ENCODE results near the gene RSBN1L.

DNA sequence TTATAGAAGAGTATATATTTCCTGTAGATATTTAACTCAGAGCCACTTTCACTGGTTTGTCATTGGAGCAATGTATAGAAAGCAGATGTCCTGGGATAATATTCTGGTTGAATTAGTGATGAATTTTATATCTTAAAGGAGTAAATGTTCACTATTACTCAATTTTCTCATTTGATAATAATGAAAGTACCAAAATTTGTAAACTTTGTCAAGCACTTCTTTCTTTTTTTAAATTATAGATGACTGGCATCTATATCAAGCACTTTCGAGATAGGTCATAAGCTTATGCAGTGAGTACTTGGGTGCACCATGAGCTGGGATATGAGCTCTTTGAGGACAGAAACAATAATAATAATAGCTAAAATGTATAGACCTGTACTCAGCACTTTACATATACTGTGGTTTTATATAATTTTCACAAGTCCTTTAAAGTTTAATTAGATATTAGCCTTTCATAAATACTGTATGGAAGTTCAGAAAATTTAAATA, 11.3 kb downstream of the RSBN1L start:
- no peak for TF ChIP-seq TAF1 (IDR thresholded peaks at IDR 0.05; ENCODE audit: low read depth)
- TF ChIP-seq, protein P1, sequence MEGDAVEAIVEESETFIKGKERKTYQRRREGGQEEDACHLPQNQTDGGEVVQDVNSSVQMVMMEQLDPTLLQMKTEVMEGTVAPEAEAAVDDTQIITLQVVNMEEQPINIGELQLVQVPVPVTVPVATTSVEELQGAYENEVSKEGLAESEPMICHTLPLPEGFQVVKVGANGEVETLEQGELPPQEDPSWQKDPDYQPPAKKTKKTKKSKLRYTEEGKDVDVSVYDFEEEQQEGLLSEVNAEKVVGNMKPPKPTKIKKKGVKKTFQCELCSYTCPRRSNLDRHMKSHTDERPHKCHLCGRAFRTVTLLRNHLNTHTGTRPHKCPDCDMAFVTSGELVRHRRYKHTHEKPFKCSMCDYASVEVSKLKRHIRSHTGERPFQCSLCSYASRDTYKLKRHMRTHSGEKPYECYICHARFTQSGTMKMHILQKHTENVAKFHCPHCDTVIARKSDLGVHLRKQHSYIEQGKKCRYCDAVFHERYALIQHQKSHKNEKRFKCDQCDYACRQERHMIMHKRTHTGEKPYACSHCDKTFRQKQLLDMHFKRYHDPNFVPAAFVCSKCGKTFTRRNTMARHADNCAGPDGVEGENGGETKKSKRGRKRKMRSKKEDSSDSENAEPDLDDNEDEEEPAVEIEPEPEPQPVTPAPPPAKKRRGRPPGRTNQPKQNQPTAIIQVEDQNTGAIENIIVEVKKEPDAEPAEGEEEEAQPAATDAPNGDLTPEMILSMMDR (IDR thresholded peaks at IDR 0.05; ENCODE audit: poor library complexity, severe bottlenecking) = no peak
- no peak for TF ChIP-seq POLR2AphosphoS5 (IDR thresholded peaks at IDR 0.05)
